Superior temporal gyrus (tissue), 1 donor: ENCODE measurements around the gene RGS9.
"Not testable (repeated sequence)": the region's sequence is repeated elsewhere in the genome, so short reads cannot be mapped to it uniquely, and the experiment has no call there.

Source experiments
- DNase-seq: peaks from one replicate; pipeline ENCODE4 v3.0.0-alpha.2; 2016; ENCODE audit errors: extremely low spot score

RGS9 gene

GRCh38 chr17:65156185-65156834 is 19.1 kb downstream of the RGS9 start:
- no peak for DNase-seq

- no peak for DNase-seq
Measured at GRCh38 chr17:65156835-65157565, 19.8 kb downstream of the RGS9 start.

DNA sequence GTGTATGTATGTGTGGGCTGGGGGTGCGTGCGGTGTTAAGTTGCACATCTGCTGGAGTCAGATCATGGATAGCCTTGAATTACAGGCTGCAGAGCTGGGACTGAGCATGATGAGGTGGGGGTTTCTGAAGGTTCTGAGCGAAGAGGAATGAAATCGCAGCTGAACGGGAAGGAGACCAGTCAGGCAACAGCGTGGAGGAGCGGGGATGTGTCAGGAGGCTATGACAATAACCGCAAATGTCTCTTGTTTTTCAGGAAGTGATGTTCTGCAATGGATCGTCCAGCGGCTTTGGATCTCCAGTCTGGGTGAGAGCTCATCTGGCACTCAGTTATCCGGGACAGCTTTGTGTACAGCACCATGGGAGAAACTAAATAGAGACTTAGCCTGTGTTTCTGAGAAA is 20.9 kb downstream of the RGS9 start:
- no peak for DNase-seq

DNA sequence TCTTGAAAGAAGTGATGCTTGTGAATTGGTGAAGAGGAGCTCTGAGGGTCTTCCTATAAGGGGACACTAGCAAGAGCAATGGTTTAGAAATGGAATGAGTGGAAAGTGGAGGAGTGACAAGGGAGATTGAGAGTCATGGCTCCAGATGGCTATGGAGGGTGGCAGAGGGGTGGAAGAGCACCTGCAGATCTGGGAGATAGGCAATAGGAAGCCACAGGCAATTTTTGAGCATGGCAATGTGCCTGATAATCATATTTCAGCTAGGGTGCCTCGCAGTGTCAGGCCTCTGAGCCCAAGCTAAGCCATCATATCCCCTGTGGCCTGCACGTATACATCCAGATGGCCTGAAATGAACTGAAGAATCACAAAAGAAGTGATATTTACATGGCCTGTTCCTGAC is 21.5 kb downstream of the RGS9 start:
- no peak for DNase-seq

GRCh38 chr17:65160516-65160915 is 23.3 kb downstream of the RGS9 start:
- no peak for DNase-seq

DNA sequence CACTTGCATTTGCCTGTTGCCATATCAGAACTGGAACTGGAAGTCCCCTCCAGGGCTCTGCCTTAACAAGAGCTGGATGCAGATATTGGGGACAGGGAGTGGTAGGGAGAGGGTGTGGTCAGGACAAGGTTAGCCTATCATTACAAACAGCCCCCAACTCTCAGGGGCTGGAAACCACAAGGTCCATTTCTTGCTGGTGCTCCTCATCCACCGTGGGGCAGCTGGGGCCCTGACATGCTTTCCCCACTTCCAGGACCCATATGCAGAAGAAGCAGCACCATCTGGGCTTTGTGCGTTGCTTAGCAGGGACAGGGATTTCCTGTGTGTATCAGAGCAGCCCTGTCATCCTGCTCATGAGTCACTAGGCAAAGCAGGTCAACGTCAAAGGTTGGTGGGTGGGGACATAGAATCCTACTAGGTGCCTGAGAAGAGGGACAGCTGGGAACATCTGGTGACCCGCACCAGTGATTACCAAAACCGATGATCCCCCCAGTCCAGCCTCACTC is 26.9 kb downstream of the RGS9 start:
- DNase-seq = no peak

DNA sequence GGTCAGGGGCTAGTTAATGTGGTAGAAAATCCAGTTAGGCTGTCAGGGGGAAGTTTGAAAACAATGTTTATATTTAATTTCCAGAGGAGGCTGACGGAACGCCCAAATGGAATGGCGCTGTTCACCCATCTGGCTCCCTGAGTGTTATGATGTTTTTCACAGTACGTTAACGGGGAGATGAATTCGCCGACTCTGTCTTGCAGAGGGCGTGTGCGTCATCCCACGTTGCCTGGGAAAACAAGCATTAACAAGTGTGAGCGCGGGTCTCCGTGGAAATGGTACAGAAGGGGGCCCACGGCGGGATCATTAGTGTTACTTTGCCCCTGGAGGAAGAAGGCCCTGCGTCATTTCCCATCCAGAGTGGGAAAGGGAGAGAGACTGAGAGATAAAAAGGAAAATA is 29.6 kb downstream of the RGS9 start:
- no peak for DNase-seq

DNA sequence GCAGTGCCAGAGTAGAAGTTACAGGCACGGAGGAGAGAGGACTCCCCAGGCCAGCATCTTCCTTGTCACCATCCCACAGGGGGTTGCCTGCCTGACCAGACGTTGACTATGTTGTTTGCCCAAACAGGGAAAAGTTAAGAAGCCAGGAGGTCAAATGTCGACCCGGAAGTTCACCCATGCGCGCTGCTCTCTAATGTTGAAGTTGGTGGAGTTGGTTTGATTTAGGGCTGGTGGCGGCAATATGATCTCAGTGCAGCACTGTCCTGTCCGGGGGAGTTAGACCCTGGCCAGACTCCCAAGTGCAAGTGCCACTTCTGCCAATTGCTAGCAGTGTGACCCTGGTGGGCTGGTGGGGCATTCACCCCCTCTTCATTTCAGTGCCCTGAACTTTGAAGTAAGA is 30.4 kb downstream of the RGS9 start:
- DNase-seq = no peak

DNA sequence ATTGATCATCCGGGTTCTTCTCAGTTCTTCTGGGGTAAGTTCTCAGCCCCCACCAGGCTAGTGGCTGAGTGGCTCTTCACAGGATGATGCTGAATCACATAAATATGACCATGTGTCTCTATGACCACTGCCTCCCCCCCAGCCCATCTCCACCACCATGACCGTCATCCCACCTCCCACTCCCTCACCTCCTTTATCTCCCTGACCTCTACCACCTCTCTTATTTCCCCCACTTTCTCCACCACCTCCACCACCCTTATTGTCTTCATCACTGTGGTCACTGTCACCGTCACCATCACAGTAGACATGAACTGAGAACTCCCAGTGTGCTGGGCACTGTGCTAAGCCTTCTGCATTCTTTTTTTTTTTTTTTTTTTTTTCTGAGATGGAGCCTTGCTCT is 32.5 kb downstream of the RGS9 start:
- no peak for DNase-seq

GRCh38 chr17:65170839-65171238 is 33.7 kb downstream of the RGS9 start:
- no peak for DNase-seq

DNA sequence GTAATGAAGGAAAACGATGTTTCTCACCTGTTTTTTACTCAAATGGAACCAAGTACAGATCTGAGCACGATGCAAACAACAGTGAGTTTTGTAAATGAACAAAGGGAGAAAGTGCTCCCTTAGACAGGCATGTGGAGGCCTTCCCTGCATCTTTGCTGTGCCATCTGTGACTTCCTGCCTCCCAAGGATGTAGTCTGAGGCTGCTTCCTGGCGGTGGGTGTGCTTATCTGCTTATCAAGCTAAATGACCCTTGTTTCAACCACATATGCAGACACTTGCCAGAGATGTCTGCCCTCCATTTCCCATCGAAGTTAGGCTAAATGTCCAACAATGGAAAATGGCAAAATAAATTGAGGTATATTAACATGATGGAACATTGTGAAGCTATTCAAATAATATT is 34.6 kb downstream of the RGS9 start:
- DNase-seq = no peak

- no peak for DNase-seq
Measured at GRCh38 chr17:65172496-65173136, 35.4 kb downstream of the RGS9 start.

GRCh38 chr17:65173284-65173793 is 36.2 kb downstream of the RGS9 start:
- DNase-seq = no peak

DNA sequence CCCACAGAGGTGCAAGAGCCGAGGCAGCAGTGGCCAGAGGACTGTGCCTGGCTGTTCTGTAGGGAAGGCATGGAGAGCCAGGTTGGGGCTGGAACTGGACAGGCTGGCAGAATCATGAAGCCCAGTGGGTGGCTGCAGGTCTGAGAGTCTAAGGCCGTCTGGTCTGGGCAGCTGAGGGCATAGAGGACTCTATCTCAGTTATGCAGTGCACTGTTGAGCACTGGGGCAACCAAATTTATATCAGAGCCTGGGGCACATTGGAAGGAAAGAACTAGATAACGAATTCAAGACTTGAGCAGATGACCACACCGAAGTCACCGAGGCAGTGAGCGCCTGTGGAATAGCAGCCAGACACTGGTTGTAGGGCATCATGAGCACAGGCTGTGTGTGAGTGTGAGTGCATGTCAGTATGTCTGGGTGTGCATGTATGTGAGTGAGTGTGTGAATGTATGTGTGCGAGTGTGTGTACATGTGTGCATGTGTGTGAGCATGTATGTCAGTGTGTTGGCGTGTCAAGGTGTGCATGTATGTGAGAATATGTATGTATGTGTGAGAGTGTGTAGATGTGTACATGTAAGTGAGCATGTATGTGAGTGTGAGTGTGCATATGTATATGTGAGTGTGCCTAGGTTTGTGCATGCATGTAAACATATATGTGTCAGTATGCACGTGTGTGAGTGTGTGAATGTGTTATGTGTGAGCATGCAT is 37.0 kb downstream of the RGS9 start:
- DNase-seq = no peak

- no peak for DNase-seq
Measured at GRCh38 chr17:65174974-65175373, 37.8 kb downstream of the RGS9 start.

DNA sequence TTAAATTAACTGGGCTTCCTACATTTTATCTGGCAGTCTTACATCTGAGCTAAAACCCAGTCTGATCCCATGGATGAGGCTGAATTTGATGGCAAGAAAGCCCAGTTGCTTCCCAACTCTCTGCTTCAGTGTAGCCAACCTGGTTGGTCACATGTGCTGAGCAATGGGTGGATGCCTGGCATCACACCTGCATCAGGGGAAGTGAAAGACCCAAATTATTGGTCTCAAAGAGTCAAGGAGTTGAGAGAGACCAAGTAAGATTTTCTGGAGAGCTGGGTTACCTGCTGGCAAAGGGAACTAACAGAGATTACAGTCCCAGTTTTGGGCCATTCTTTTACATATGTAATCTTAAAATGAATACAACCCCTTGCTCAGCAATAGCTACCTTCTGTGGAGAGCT is 38.8 kb downstream of the RGS9 start:
- no peak for DNase-seq

GRCh38 chr17:65176646-65177409 is 39.7 kb downstream of the RGS9 start:
- no peak for DNase-seq

DNA sequence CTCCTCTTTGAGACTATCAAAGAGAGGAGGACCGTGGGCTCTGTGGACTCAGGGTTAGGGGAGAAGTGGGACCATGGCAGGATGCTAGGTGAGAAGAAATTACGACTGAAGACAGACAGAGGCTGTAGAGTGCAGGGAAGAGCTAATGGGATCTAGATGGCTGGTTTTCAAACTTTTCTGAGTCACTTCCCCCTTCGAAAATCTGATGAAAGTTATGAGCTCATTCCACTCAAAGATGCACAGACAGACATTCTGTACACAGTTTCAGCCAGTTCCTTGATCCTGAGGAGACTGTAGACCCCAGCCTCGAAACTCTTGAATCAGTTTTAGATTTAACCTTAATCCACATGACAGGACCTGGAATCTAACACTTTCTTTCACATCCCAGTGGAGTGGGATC is 40.7 kb downstream of the RGS9 start:
- DNase-seq = no peak

- not testable (repeated sequence) for DNase-seq
Measured at GRCh38 chr17:65180276-65180675, 43.1 kb downstream of the RGS9 start.

DNA sequence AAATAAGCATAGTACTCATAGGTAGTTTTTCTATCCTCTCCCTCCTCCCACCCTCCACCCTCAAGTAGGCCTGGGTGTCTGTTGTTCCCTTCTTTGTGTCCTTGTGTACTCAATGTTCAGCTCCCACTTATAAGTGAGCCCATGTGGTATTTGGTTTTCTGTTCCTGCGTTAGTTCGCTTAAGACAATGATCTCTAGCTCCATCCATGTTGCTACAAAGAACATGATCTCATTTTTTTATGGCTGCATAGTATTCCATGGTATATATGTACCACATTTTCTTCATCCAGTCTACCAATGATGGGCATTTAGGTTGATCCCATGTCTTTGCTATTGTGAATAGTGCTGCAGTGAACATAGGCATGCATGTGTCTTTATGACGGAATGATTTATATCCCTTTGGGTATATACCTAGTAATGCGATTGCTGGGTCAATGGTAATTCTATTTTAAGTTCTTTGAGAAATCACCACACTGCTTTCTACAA is 43.6 kb downstream of the RGS9 start:
- DNase-seq = not testable (repeated sequence)
